Mesenchymal stem cell (in vitro differentiated cells and primary cell): ENCODE results near the gene HADH.

Experiments used
- DNase-seq: peaks from one replicate; pipeline ENCODE4 v3.0.0-alpha.2; 2013
- H2AFZ ChIP-seq: one replicate; pipeline ENCODE4 v1.6.1; 2013; ENCODE audit warnings: low read depth, mild to moderate bottlenecking, control low read depth, inconsistent platforms, low read length, moderate library complexity
- H2AK5ac ChIP-seq: 2 replicates; pipeline ENCODE4 v1.6.1; 2013; ENCODE audit warnings: low read length, moderate library complexity, mild to moderate bottlenecking, inconsistent platforms; ENCODE audit not compliant: severe bottlenecking
- H2BK120ac ChIP-seq: one replicate; pipeline ENCODE4 v1.6.1; 2013; ENCODE audit warnings: low read depth, mild to moderate bottlenecking, inconsistent platforms, low read length, moderate library complexity
- H2BK12ac ChIP-seq, 2 experiments: one replicate each; pipeline ENCODE4 v1.6.1; 2013; ENCODE audit warnings: inconsistent platforms in 2 of 2, low read length in 2 of 2, mild to moderate bottlenecking in 2 of 2, moderate library complexity in 2 of 2, control low read depth in 1 of 2
- H2BK15ac ChIP-seq: one replicate; pipeline ENCODE4 v1.6.1; 2013; ENCODE audit warnings: mild to moderate bottlenecking, low read depth, inconsistent platforms; ENCODE audit not compliant: poor library complexity, severe bottlenecking
- H2BK5ac ChIP-seq: 2 replicates; pipeline ENCODE4 v1.6.1; 2013; ENCODE audit warnings: low read depth, mild to moderate bottlenecking, low read length, control low read depth, inconsistent platforms; ENCODE audit not compliant: poor library complexity, severe bottlenecking
- H3K14ac ChIP-seq, 2 experiments: one replicate each; pipeline ENCODE4 v1.6.1; 2013; ENCODE audit warnings: inconsistent platforms in 2 of 2, low read length in 2 of 2, control low read depth in 1 of 2, mild to moderate bottlenecking in 1 of 2, moderate library complexity in 1 of 2
- H3K18ac ChIP-seq, 2 experiments: one replicate each; pipeline ENCODE4 v1.6.1; 2013; ENCODE audit warnings: inconsistent platforms in 2 of 2, low read length in 2 of 2, control low read depth in 1 of 2, low read depth in 1 of 2, mild to moderate bottlenecking in 1 of 2
- H3K23ac ChIP-seq, 2 experiments: one replicate each; pipeline ENCODE4 v1.6.1; 2013; ENCODE audit warnings: inconsistent platforms in 2 of 2, low read length in 2 of 2, mild to moderate bottlenecking in 2 of 2, moderate library complexity in 2 of 2, control low read depth in 1 of 2
- H3K27ac ChIP-seq: 2 replicates; pipeline ENCODE4 v1.5.1; 2013; ENCODE audit warnings: mild to moderate bottlenecking, moderate library complexity, low read length, control low read depth, inconsistent platforms; ENCODE audit not compliant: poor library complexity, severe bottlenecking
- H3K27me3 ChIP-seq, 2 experiments: 2 replicates each; pipeline versions ENCODE4 v1.6.1 to v1.7.0; 2013; ENCODE audit warnings: low read length in 2 of 2, mild to moderate bottlenecking in 2 of 2, moderate library complexity in 2 of 2, control low read depth in 1 of 2, inconsistent platforms in 1 of 2; ENCODE audit not compliant: control insufficient read depth in 1 of 2, insufficient read depth in 1 of 2
- H3K36me3 ChIP-seq, 2 experiments: 2 replicates each; pipeline versions ENCODE4 v1.6.1 to v1.7.0; 2013; ENCODE audit warnings: low read length in 2 of 2, control low read depth in 1 of 2, inconsistent platforms in 1 of 2, low read depth in 1 of 2, mild to moderate bottlenecking in 1 of 2; ENCODE audit not compliant: insufficient read depth in 2 of 2, control insufficient read depth in 1 of 2
- H3K4ac ChIP-seq, 2 experiments: one replicate each; pipeline ENCODE4 v1.6.1; 2013; ENCODE audit warnings: inconsistent platforms in 2 of 2, low read length in 2 of 2, mild to moderate bottlenecking in 2 of 2, moderate library complexity in 2 of 2, control low read depth in 1 of 2, low read depth in 1 of 2
- H3K4me1 ChIP-seq: 2 replicates; pipeline ENCODE4 v1.6.1; 2013; ENCODE audit warnings: low read depth, low read length, control low read depth; ENCODE audit not compliant: control insufficient read depth, insufficient read depth
- H3K4me2 ChIP-seq: 2 replicates; pipeline ENCODE4 v1.6.1; 2013; ENCODE audit warnings: low read length, mild to moderate bottlenecking, inconsistent platforms; ENCODE audit not compliant: poor library complexity, severe bottlenecking
- H3K4me3 ChIP-seq, 2 experiments: 2 replicates each; pipeline versions ENCODE4 v1.5.1 to v1.7.0; 2013; ENCODE audit warnings: low read length in 2 of 2, mild to moderate bottlenecking in 2 of 2, control low read depth in 1 of 2, low read depth in 1 of 2; ENCODE audit not compliant: insufficient read depth in 1 of 2
- H3K79me1 ChIP-seq: replicated peaks from 2 replicates; pipeline ENCODE4 v1.6.1; 2013; ENCODE audit warnings: mild to moderate bottlenecking, control low read depth, low read length, inconsistent platforms; ENCODE audit not compliant: poor library complexity, severe bottlenecking
- H3K9ac ChIP-seq: 2 replicates; pipeline ENCODE4 v1.7.0; 2013; ENCODE audit warnings: mild to moderate bottlenecking, low read length, moderate library complexity
- H3K9me3 ChIP-seq: 2 replicates; pipeline ENCODE4 v1.7.0; 2013; ENCODE audit warnings: mild to moderate bottlenecking, low read length; ENCODE audit not compliant: control insufficient read depth
- H4K8ac ChIP-seq: one replicate; pipeline ENCODE4 v1.6.1; 2013; ENCODE audit warnings: inconsistent platforms, mild to moderate bottlenecking, low read length, moderate library complexity
- H4K91ac ChIP-seq: one replicate; pipeline ENCODE4 v1.6.1; 2013; ENCODE audit warnings: mild to moderate bottlenecking, low read length, inconsistent platforms
- WGBS: methylation state at CpG from one replicate; pipeline ENCODE4 v1.1.7; 2013; ENCODE audit warnings: mixed read lengths; 5-methylcytosine and 5-hydroxymethylcytosine counted together

Gene HADH

GRCh38 chr4:108024085-108024877 is 34.6 kb downstream of the HADH start:
- no peak overlapping the region for H3K4me3 ChIP-seq
- no peak overlapping the region for H4K8ac ChIP-seq
- peaks cover 7% of the 10 kb centered on the region for H3K4me1 ChIP-seq
- no peak overlapping the region for H2BK120ac ChIP-seq
- no peak overlapping the region for H3K23ac ChIP-seq
- no peak overlapping the region for H2BK15ac ChIP-seq
- no peak overlapping the region for H2AFZ ChIP-seq
- no peak overlapping the region for H3K14ac ChIP-seq
- no peak overlapping the region for H3K4ac ChIP-seq
- H3K4me2 ChIP-seq = peak overlapping the region; percentile 50
- H3K18ac ChIP-seq = no peak overlapping the region
- peaks cover 17 to 67% of the 10 kb centered on the region in 2 experiments for H3K36me3 ChIP-seq
- H2BK12ac ChIP-seq = no peak overlapping the region
- H3K9me3 ChIP-seq = no peaks in the 10 kb centered on the region
- no peaks in the 10 kb centered on the region for H3K27me3 ChIP-seq
- WGBS = 87% methylated on average over 4 of the region's 5 CpGs
- DNase-seq = no peak
- no peak overlapping the region for H2AK5ac ChIP-seq
- no peak overlapping the region for H3K9ac ChIP-seq
- H3K27ac ChIP-seq = peak overlapping the region; percentile 85
- peaks cover 4% of the 10 kb centered on the region for H3K79me1 ChIP-seq
- H4K91ac ChIP-seq = no peak overlapping the region
- no peak overlapping the region for H2BK5ac ChIP-seq

- peaks cover 13% of the 10 kb centered on the region for H3K4me1 ChIP-seq
These were observed 35.1 kb downstream of the HADH start for GRCh38 chr4:108024878-108025165.

GRCh38 chr4:108029016-108029720 is 39.5 kb downstream of the HADH start:
- H3K4me2 ChIP-seq = no peak overlapping the region
- no peaks in the 10 kb centered on the region for H3K79me1 ChIP-seq
- peaks cover 17% of the 10 kb centered on the region for H3K4me1 ChIP-seq
- no peak overlapping the region for H2AFZ ChIP-seq
- peaks cover 25 to 63% of the 10 kb centered on the region in 2 experiments for H3K36me3 ChIP-seq
- H3K18ac ChIP-seq = no peak overlapping the region
- WGBS = 90% methylated on average over 9 of the region's 9 CpGs
- H2AK5ac ChIP-seq = no peak overlapping the region
- H3K27me3 ChIP-seq = no peaks in the 10 kb centered on the region
- H4K91ac ChIP-seq = no peak overlapping the region
- no peak overlapping the region for H2BK5ac ChIP-seq
- no peak overlapping the region for H4K8ac ChIP-seq
- no peak overlapping the region for H2BK12ac ChIP-seq
- H3K14ac ChIP-seq = no peak overlapping the region
- no peak overlapping the region for H3K27ac ChIP-seq
- no peaks in the 10 kb centered on the region for H3K9me3 ChIP-seq
- H2BK120ac ChIP-seq = no peak overlapping the region
- no peak for DNase-seq
- no peak overlapping the region for H3K4me3 ChIP-seq
- no peak overlapping the region for H3K23ac ChIP-seq
- no peak overlapping the region for H3K9ac ChIP-seq
- H3K4ac ChIP-seq = no peak overlapping the region
- H2BK15ac ChIP-seq = no peak overlapping the region

More at GRCh38 chr4:108024878-108025165, 35.1 kb downstream of the HADH start:
- Histone ChIP-seq H3K18ac (no peak overlapping the region), H2AFZ (no peak overlapping the region), H3K23ac (no peak overlapping the region), H4K91ac (no peak overlapping the region), H2BK15ac (no peak overlapping the region), H3K27ac (peak overlapping the region; percentile 85), H2BK120ac (no peak overlapping the region), H3K4me3 (no peak overlapping the region), H3K4ac (no peak overlapping the region), H4K8ac (no peak overlapping the region), H3K14ac (no peak overlapping the region), H3K9me3 (no peaks in the 10 kb centered on the region), H3K36me3 (peaks cover 20 to 66% of the 10 kb centered on the region in 2 experiments), H3K27me3 (no peaks in the 10 kb centered on the region), H3K9ac (no peak overlapping the region), H3K79me1 (peaks cover 4% of the 10 kb centered on the region), H2AK5ac (no peak overlapping the region), H2BK12ac (no peak overlapping the region), H3K4me2 (no peak overlapping the region), H2BK5ac (no peak overlapping the region)
- no peak for DNase-seq

DNA sequence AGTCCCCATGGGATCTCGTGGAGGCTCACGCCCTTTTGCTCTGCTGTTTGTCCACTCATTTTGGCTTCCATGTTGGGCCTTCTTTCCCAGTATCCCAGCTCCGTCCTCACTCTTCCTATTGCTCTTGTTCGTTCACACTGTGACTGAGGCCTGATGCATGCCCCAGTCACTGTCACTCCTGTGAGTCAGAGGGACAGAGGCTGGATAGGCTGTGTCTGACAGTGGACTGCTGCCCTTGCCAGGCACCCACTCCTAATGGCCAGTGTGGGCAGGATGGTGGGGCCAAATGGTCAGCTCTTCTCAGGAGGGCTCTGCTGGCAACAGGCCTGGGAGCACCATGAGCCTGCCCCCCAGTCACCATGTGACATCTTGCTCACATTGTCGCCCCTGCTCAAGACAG is 40.0 kb downstream of the HADH start:
- H3K27ac ChIP-seq = no peak overlapping the region
- H3K9ac ChIP-seq = peak overlapping the region; percentile 23
- H2BK12ac ChIP-seq = peak overlapping the region in 1 of 2 experiments; percentile 31
- no peak overlapping the region for H2AFZ ChIP-seq
- H2BK120ac ChIP-seq = no peak overlapping the region
- H3K4me2 ChIP-seq = no peak overlapping the region
- H3K14ac ChIP-seq = no peak overlapping the region
- no peak overlapping the region for H3K18ac ChIP-seq
- no peak overlapping the region for H2BK5ac ChIP-seq
- no peak overlapping the region for H3K4ac ChIP-seq
- H3K79me1 ChIP-seq = no peaks in the 10 kb centered on the region
- peaks cover 17% of the 10 kb centered on the region for H3K4me1 ChIP-seq
- no peak overlapping the region for H4K8ac ChIP-seq
- no peaks in the 10 kb centered on the region for H3K27me3 ChIP-seq
- no peak overlapping the region for H2BK15ac ChIP-seq
- DNase-seq = peak; percentile 40
- H4K91ac ChIP-seq = peak overlapping the region; percentile 58
- no peaks in the 10 kb centered on the region for H3K9me3 ChIP-seq
- no peak overlapping the region for H3K23ac ChIP-seq
- peaks cover 29 to 63% of the 10 kb centered on the region in 2 experiments for H3K36me3 ChIP-seq
- H3K4me3 ChIP-seq = no peak overlapping the region
- H2AK5ac ChIP-seq = peak overlapping the region; percentile 72
- 86% methylated on average over 5 of the region's 5 CpGs for WGBS
